EL (cell line): ENCODE measurements around the gene SLC8A2.
A peak's percentile ranks its signal among the peaks of the same experiment; 100 is the strongest.
"Not testable (repeated sequence)": the region's sequence is repeated elsewhere in the genome, so short reads cannot be mapped to it uniquely, and the experiment has no call there.

Source experiments
- DNase-seq: peaks from one replicate; pipeline ENCODE4 v3.0.0-alpha.2; 2016

SLC8A2 gene

DNA sequence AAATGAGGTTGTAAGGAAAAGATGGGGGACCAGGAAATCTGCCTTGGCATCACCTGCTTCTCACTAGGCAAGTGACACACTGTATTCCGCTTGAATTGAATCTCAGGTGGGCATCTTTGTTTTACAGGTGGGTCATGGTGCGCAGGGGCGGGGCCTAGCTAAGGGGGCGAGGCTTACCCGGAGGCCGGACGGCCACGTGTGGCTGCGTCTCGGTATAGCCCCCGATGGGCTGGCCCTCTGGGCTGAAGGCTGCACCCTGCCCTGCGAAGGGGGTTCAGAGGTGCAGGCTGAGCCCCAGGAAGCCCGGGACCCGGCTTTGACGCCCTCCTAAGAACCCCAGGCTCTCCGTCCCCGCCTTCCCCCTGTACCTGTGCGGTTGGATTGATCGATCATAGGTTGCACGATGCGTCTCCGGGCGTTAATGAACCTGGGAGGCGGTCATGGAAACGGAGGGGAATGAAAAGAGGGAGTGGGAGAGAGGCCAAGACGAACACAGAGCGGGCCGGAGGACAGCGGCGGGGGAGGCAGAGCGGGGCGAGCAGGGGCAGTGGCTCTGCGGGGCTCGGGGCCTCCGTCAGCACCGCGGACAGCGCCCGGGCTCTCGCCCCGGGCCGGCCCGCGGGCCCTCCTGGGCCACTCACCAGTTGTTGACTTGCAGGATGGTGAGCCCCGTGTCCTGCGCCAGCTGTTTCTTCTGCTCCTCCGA lies 64.8 kb downstream of the SLC8A2 start:
- DNase-seq, result no peak

DNA sequence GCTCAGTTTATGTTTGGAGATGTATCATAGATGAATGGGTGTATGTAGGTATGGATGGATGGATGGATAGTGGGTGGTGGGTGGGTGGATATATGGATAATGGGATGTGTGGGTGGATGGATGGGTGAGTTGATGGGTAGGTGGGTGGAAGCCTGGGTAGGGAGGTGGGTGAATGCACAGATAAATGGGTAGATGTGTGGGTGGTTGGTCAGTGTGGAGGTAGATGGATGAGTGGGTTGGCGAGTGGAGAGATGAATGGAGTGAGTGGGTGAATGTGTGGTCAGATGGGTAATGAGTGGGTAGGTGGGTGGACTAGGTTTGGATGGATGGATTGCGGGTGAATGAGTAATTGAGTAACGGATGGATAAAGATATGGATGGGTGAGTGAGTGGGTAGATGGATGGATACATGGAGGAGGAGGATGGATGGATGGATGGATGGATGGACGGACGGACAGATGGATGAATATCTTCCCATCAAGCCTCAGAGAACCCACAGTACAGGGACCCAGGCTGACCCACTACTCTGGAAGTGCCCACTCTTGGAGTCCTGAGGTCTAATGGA lies 65.8 kb downstream of the SLC8A2 start:
- no peak for DNase-seq

DNA sequence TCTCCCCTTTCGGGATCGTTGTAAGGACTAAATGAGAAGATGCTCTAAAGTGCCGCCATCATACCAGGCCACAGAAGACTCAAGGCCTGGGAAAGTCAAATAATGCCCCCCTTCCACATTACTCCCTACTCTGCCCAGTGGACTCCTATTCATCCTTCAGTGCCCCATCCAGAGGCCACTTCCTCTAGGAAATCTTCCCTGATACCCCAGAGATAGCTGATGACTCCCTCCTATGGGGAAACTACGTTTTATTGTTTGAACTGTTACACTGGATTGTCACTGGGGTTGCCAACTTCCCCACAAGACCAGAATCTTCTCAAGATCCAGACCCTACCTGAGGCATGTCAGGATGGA lies 66.5 kb downstream of the SLC8A2 start:
- DNase-seq, result no peak

DNA sequence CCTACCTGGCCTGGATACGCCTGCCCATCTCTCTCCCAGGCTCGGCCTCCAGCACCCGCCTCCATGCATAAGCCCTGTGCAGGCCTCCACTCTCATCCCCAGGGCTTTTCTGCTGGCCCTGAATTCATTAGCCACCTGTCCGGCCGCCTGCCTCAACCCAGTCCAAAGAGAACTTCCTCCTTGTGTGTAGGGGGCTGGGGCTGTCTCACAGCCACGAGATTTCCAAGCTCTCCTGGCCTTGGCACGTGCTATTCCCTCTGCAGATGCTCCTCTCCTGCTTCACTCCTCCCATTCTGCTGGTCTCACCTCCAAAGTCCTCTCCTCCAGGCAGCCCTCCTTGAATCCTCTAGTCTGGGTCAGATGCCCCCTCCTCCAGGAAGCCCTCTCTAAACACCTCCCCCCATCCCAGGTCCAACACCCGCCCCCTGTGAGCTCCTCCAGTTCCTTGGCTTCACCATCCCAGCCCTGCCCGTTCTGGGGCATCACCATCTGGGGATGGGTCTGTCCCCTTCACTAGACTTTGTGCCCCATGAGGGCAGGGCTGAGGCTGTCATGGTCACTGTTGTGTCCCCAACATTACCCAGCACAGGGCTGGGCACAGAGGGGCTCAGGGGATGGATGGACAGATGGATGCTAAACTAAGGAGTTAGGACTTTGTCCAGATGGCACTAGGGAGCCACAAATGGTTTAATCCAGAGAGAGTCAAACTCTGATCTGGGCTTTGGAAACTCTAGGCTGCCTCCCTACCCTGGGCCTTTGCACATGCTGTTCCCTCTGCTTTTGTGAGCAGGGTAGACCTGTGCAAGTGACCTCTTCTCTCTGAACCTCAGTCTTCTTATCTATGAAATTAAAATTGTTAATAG lies 67.1 kb downstream of the SLC8A2 start:
- DNase-seq, result no peak

DNA sequence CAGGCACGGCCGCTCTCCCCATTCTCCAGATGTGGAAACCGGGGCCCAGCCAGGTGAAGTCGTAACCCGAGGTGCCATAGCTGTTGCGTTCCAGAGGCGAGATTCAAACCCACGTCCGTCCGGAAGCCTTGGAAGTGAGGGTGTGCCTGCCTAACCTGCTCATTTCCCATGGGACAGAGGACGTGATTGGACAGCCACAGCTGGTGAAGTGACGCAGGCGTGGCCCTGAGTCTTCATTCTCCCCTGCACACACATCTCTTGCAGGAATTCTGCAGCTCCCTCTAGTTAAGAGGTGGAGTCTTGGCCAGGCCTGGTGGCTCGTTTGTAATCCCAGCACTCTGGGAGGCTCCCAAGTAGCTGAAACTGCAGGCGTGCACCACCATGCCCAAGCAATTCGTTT lies 69.2 kb downstream of the SLC8A2 start:
- DNase-seq, result no peak

DNA sequence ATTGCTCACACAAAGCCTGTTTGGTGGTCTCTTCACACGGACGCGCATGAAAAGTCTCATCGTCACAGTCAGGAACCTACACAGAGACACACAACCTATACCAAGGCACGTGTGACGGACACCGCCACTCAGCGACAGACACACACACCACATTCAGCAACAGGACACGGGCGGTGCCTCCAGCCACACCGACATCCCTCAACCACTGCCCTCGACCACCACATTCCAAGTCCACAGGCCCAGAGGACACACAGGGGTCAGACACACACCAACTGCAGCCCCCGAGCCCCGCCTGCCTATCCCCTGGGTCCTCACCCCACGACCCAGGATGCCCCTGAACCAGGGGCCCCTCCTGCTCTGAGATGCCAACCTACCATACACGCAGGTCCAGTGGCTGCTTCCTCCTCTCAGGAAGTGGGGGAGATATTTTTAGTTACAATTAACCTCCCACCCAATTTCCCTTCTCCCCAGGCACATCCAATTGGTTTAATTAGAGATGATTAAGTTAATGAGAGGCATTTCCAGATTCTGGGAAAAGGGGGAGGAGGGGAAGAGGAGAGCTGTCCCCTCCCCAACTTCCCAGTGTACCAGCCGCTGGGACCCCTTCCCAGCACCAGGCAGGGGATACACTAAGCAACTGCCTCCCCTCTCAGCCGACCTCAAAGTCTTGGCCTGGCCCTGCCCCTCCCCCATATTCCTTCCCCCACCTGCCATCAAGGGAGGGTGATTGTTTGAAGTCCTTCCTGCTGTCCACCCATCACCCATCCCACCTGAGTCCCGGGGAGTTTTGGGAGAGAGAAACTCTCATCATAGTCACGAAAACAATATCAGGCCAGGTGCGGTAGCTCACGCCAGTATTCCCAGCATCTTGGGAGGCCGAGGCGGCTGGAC lies 72.7 kb downstream of the SLC8A2 start:
- no peak for DNase-seq

DNA sequence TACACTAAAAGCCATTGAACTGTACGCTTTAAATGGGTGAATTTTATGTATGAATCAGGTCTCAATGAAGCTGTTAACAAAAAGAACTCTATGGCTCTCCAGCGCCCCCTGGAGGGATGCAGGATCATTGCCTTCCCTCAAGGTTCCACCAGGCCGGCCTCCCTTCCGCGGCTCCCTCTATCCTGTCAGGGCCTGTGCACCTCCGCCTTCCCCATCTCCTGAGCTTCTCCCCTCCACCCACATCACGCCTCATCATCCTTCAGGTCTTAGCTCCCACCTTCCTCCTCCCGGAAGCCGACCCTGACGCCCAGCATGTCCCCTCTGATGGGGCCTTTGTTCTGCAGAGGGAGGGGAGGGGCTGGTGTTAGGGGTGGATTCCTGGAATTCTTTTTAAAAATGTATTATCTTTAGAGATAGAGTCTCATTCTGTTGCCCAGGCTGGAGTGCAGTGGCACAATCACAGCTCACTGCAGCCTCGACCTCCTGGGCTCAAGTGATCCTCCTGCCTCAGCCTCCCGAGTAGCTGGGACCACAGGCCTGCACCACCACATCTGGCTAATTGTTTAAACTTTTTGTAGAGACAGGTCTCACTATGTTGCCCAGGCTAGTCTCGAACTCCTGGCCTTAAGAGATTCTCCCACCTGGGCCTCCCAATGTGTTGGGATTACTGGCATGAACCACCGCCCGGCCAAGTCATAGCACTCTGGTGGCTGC lies 80.0 kb downstream of the SLC8A2 start:
- DNase-seq, result peak; percentile 73

DNA sequence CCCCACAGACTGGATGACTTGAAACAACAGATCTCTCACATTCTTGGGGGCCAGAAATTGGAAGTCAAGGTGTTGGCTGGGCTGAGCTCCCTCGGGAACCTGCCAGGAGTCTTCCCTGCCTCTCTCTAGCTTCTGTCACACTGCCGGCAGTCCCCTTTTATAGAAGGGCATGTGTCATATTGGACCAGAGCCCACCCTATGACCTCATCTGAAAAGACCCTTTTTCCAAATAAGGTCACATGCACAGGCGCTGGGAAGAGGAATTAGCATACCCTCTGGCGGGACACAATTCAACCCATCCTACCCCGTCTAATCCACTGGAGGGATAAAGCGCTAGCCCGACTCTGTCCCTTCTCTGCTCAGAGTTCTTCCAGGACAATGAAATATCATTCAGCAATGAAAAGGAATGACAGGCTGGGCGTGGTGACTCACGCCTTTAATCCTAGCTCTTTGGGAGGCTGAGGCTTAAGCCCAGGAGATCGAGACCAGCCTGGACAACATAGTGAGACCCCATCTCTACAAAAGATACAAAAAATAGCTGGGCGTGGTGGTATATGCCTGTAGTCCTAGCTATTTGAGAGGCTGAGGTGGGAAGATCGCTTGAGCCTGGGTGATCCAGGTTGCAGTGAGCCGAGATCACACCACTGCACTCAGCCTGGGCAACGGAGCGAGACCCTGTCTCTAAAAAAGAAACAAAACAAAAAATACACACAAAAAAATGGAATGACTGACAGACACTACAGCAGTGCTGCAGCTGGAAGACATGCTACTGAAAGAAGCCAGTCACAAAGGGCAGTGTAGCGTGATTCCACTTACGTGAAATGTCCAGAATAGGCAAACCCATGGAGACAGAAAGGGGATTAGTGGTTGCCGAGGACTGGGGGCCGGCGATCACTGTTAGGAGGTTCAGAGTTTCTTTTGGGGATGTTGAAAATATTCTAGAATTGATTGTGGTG lies 80.9 kb downstream of the SLC8A2 start:
- DNase-seq, result no peak

DNA sequence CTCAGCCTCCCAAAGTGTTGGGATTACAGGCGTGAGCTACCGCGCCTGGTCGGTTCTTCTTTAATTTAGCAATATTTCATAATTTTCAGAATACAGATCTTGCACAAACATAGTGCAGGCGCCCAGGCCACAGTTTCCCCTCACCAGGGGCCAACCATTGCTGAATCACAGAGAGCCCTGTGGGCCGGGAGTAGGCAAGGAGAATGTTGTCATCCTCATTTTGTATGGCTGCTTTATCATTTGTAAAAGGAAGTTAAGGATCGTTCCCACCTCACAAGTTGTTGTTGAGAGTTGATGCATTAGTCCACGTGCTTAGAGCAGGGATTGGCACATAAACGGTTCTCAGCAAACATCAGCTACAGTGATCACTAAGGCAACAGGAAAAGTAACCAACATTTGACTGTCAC lies 82.5 kb downstream of the SLC8A2 start:
- DNase-seq, result no peak

DNA sequence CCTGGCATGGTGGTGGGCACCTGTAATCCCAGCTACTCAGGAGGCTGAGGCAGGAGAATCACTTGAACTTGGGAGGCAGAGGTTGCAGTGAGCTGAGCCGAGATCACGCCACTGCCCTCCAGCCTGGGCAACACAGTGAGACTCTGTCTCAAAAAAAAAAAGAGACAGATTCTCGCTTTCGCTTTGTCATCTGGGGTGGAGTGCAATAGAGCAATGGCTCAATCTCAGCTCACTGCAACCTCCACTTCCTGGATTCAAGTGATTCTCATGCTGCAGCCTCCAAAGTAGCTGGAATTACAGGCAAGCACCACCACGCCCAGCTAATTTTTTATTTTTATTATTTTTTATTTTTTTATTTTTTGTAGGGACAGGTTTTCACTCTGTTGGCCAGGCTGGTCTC lies 83.0 kb downstream of the SLC8A2 start:
- DNase-seq, result not testable (repeated sequence)

DNA sequence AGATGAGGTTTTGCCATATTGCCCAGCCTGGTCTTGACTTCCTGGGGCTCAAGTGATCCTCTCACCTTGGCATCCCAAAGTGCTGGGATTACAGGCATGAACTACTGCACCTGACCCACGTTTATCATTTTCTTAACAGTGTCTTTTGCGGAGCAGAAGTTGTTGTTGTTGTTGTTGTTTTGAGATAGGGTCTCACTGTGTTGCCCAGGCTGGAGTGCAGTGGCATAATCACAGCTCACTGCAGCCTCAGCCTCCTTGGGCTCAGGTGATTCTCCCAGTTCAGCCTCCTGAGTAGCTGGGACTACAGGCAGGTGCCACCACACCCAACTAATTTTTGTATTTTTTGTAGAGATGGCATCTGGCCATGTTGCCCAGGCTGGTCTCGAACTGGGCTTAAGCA lies 84.1 kb downstream of the SLC8A2 start:
- DNase-seq, result not testable (repeated sequence)

DNA sequence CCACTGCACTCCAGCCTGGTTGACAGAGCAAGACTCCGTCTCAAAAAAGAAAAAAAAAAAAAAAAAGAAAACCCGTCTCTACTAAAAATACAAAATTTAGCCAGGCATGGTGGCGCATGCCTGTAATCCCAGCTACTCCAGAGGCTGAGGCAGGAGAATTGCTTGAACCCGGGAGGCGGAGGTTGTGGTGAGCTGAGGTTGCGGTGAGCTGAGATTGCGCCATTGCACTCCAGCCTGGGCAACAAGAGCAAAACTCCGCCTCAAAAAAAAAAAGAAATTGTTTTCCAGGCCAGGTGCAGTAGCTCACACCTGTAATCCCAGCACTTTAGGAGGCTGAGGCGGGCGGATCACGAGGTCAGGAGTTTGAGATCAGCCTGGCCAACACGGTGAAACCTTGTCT lies 85.1 kb downstream of the SLC8A2 start:
- DNase-seq, result not testable (repeated sequence)

DNA sequence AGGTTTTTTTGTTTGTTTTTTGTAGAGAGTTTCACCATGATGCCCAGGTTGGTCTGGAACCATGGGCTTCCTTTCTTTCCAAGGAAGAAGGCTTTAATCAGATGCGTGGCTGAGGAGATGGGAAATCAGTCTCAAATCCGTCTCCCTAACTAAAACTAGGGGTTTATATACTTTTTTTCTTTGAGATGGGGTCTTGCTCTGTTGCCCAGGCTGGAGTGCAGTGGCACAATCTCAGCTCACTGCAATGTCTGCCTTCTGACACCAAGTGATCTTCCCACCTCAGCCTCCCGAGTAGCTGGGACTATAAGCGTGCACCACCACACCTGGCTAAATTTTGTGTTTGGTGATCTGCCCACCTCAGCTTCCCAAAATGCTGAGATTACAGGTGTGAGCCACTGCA lies 87.2 kb downstream of the SLC8A2 start:
- DNase-seq, result not testable (repeated sequence)

DNA sequence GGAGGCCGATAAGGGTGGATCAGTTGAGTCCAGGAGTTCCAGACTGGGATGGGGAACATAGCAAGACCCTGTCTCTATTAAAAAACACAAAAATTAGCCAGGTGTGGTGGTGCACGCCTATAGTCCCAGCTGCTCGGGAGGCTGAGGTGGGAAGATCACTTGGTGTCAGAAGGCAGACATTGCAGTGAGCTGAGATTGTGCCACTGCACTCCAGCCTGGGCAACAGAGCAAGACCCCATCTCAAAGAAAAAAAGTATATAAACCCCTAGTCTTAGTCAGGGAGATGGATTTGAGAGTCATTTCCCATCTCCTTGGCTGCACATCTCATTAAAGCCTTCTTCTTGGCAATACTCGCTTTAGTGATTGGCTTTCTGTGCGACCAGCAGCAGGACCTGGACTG lies 87.8 kb downstream of the SLC8A2 start:
- DNase-seq, result not testable (repeated sequence)

DNA sequence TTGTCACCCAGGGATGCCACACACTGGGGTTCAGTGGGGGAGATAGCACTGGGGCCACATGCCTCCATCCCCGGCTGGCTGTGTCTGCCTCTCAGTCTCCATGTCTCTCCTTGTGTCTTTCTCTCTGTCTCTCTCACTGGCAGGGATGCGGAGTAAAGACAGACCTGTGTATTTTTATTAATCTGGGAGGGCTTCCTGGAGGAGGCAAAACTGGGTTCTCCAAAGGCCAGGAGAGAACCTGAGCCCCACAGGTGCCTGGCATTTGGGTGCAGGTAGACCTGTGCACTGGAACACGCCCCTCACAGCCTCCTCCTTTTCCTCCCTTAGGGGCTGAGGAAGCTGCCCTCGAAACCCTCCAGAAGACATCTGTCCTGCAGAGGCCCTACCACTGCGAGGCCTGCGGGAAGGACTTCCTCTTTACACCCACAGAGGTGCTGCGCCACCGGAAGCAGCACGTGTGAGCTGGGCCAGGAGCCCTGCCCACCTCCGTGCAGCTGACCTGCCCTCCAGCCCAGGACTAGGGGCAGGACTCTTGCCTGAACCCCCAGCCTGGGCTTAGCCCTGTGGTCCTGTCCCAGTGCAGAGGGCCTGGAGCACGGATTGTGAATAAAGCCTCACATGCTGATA lies 89.9 kb downstream of the SLC8A2 start:
- DNase-seq, result no peak

DNA sequence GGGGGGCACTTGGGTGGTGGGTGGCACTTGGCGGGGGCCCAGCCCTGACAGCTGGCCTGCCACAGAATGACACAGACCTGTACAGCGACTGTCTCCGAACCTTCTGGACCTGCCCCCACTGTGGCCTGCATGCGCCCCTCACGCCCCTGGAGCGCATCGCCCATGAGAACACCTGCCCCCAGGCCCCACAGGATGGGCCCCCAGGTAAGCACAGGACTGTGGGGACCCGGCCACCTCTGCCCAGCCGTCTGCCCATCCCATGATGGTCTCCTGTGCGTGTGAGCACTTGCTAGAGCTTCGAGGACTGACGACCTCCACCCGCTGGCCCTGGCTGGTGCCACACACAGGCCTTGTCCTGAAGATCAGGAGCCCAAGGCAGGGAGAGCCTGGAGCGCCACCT lies 90.6 kb downstream of the SLC8A2 start:
- no peak for DNase-seq

DNA sequence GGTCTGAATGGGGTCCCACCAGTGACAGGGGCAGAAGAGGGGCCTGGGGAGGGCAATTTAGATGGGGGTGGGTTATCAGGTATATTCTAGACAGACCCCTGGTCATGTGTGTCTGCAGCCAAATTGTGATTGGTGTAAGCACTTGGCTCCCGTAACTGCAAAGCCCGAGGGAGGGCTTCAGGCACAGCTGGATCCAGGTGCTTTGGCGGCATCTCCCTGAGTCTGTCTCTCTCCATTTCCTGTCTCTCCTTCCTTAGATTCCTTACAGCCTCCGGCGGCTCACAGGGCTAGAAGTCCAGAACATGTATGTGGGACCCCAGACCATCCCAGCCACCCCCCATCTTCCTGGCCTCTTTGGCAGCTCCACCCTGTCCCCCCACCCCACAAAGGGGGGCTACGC lies 91.1 kb downstream of the SLC8A2 start:
- DNase-seq, result no peak

DNA sequence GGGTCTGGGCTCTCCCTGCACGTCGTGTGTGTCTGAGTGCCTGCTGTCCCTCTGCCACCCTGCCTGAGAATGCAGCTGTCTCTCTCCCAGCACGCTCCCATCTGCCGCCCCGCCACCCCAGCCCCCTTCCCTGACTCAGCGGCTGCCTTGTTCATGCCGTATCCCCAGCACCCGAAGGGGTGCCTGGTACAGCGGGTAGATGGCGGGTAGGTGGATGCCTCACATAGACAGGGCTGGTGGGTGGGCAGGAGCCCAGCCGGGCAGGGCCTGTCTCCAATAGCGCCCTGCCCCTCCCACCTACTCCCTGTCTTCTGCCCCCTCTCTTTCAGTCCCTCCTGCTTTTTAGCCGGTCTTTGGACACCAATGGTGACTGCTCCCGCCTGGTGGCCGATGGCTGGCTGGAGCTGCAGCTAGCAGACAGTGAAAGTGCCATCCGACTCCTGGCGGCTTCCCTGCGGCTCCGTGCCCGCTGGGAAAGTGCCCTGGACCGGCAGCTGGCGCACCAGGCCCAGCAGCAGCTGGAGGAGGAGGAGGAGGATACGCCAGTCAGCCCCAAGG lies 92.2 kb downstream of the SLC8A2 start:
- no peak for DNase-seq

DNA sequence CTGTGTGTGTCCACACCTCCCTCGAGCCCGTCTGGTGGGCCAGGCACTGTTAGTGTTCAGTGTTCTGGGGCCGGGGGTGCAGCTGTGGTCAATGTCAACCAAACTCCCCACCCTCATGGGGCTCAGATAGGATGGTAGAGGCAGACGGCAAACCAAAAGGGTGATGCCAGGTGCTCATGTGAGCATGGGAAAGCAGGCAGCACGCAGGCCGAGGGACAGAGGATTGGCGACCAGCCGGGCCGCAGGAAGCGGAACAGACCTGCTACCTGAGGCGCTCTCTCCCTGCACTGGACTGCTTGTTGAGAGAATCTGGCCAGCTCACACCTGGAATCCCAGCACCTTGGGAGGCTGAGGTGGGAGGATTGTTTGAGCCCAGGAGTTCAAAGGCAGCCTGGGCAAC lies 93.4 kb downstream of the SLC8A2 start:
- no peak for DNase-seq
